Measurements from ENCODE around the gene BOLA2B. TPM values are rescaled to one million over a fixed set of nuclear protein-coding genes. Genes with fewer than 3 reads are reported as not detected.
"Not testable (repeated sequence)": the region's sequence is repeated elsewhere in the genome, so short reads cannot be mapped to it uniquely, and the experiment has no call there.

BOLA2B gene
- total and polyA plus RNA-seq, 11 donors: 41.6 to 204 (median 73.5) TPM

DNA sequence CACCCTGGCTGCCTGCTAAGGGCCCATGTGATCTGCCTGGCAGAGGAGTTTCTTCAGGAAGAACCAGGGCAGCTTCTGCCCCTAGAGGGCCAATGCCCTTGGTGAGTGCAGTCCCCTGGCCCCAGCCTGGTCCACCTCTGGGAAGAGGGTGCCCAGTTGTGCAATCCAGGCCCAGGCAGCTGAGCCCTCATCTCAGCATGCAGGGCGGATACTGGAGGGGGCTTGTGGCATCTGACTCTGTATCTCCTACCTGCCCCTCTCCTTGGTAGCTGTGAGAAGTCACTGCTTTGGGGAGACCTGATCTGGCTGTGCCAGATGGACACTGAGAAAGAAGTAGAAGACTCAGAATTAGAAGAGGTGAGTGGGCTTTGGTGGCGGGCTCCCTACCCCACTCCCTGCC is 3.5 kb upstream of the BOLA2B start:
- H3K9me3 ChIP-seq; intact Hi-C loops (cut with DNase I); H3K4me1 ChIP-seq; H3K27ac ChIP-seq; DNase-seq; ATAC-seq; H3K27me3 ChIP-seq; H3K36me3 ChIP-seq; H3K4me3 ChIP-seq: not testable (repeated sequence)
- 63 to 96% (median 80%) methylated on average over 1 of the region's 2 CpGs; no CpG with 5 or more reads in 1 of the 4 donors for WGBS, 4 donors

DNA sequence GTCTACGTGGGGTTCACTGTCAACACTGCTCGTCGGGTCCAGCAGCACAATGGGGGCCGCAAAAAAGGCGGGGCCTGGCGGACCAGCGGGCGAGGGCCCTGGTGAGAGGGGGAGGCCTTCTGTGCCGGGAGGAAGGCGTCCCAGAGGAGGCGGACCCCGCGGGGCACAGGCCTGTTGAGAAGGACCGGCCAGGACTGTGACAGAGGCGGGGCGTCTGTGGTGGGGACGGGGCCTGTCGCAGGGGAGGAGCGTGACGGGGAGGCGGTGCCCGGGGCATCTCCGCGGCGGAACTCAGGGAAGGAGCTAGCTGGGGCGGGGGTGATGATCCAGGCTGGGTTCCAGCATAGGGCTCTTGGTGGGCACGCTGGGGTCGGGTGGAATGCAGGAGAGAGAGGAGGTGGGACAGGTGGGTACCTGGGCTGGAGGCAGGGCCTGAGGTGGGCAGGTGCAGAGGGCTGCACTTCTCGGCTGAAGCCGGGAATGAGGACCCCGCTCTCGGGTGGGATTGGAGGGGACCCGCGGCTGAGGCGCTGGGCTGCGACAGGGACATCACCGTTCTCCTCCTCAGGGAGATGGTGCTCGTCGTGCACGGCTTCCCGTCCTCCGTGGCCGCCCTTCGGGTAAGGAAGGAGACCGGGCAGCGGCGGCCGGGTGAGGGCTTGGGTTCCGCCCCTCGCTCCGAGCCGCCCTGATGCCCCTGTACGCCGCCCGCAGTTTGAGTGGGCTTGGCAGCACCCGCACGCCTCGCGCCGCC is 883 bp upstream of the BOLA2B start:
- DNase-seq; H3K9me3 ChIP-seq; intact Hi-C loops (cut with DNase I); H3K36me3 ChIP-seq; H3K27me3 ChIP-seq; H3K27ac ChIP-seq; H3K4me1 ChIP-seq: not testable (repeated sequence)
- ATAC-seq: peak; percentile 58 to 83 (median 80)
- H3K4me3 ChIP-seq: peak overlapping the region in 10 of 12 donors; percentile 7 to 60 (median 48)
- WGBS, 4 donors: 7 to 12% (median 9%) methylated on average over 14 to 19 of the region's 60 CpGs; no CpG with 5 or more reads in 1 of the 4 donors

DNA sequence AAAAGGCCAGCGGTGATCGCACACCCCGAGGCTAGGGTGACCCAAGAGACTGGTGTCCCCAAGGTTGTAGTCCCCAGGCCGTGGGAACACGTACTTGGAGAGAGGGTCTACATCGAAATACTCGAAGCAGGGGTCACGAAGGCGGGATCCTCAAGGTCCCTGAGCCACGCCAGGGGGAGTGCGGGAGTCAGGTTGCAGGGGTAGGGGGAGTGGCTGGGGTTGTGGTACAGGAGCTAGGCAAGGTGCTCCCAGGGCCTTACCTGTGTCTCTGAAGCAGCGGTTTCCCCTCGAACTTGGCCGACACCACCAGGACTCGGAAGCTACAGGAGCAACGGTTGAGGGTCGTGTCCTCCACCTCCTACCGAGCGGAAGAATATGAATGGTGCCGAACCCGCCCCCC is 368 bp downstream of the BOLA2B start:
- H3K27me3 ChIP-seq; DNase-seq; H3K4me1 ChIP-seq; H3K36me3 ChIP-seq; H3K9me3 ChIP-seq; intact Hi-C loops (cut with DNase I); H3K27ac ChIP-seq; H3K4me3 ChIP-seq: not testable (repeated sequence)
- WGBS, 4 donors: no CpG with 5 or more reads among the region's 21 CpGs
- peak; percentile 4 to 21 (median 10) for ATAC-seq

DNA sequence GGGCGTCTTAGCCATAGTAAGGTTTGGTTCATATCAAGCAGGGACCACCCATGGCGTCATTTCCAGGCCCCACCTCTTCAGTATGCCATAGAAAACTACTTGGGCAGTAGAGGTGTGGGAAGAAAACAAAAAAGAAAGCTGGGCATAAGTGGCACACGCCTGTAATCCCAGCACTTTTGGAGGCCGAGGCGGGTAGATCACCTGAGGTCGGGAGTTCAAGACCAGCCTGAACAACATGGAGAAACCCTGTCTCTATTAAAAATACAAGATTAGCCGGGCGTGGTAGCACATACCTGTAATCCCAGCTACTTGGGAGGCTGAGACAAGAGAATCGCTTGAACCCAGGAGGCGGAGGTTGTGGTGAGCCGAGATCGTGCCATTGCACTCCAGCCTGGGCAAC is 2.3 kb downstream of the BOLA2B start:
- H3K27me3 ChIP-seq; ATAC-seq; intact Hi-C loops (cut with DNase I); H3K4me3 ChIP-seq; H3K27ac ChIP-seq; DNase-seq; H3K9me3 ChIP-seq: not testable (repeated sequence)
- 90 to 100% (median 92%) methylated on average over 4 to 6 of the region's 12 CpGs for WGBS, 4 donors
- peaks cover 0 to 21% (median 1%) of the 10 kb centered on the region in 12 donors for H3K4me1 ChIP-seq
- H3K36me3 ChIP-seq: peaks cover 0 to 21% (median 0%) of the 10 kb centered on the region in 9 donors

DNA sequence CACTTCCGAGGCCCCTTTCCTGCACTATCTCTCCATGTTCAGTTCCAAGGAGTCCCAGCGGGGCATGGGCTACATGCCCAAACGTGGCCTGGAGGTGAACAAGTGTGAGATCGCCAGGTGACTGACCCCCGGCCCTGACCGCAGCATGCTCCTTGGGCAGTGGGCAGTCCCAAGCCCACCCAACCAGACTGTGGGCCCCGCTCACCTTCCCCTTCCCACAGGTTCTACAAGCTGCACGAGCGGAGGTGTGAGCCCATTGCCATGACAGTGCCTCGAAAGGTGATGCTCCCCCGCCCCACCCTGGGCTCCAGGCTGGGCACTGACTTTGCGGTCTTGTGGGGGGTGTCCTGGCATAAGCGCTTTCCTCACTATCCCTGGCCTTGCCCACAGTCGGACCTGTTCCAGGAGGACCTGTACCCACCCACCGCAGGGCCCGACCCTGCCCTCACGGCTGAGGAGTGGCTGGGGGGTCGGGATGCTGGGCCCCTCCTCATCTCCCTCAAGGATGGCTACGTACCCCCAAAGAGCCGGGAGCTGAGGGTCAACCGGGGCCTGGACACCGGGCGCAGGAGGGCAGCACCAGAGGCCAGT is 5.4 kb downstream of the BOLA2B start:
- Histone ChIP-seq H3K27me3 (no peaks in the 10 kb centered on the region), H3K4me3 (peak overlapping the region in 1 of 12 donors; percentile 73), H3K9me3 (no peaks in the 10 kb centered on the region), H3K4me1 (peaks cover 0 to 31% (median 9%) of the 10 kb centered on the region in 12 donors), H3K27ac (peak overlapping the region in 1 of 12 donors; percentile 91), H3K36me3 (peaks cover 0 to 22% (median 0%) of the 10 kb centered on the region in 9 donors)
- intact Hi-C loops (cut with DNase I): no loop called here
- DNase-seq (peak in 1 of 5 donors; percentile 62), ATAC-seq (no peak)
- 93 to 96% (median 94%) methylated on average over 9 to 23 of the region's 23 CpGs for WGBS, 4 donors
- no peak for TF ChIP-seq POLR2A (IDR thresholded peaks at IDR 0.05)
- TF ChIP-seq, protein P1, sequence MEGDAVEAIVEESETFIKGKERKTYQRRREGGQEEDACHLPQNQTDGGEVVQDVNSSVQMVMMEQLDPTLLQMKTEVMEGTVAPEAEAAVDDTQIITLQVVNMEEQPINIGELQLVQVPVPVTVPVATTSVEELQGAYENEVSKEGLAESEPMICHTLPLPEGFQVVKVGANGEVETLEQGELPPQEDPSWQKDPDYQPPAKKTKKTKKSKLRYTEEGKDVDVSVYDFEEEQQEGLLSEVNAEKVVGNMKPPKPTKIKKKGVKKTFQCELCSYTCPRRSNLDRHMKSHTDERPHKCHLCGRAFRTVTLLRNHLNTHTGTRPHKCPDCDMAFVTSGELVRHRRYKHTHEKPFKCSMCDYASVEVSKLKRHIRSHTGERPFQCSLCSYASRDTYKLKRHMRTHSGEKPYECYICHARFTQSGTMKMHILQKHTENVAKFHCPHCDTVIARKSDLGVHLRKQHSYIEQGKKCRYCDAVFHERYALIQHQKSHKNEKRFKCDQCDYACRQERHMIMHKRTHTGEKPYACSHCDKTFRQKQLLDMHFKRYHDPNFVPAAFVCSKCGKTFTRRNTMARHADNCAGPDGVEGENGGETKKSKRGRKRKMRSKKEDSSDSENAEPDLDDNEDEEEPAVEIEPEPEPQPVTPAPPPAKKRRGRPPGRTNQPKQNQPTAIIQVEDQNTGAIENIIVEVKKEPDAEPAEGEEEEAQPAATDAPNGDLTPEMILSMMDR (IDR thresholded peaks at IDR 0.05): no peak

DNA sequence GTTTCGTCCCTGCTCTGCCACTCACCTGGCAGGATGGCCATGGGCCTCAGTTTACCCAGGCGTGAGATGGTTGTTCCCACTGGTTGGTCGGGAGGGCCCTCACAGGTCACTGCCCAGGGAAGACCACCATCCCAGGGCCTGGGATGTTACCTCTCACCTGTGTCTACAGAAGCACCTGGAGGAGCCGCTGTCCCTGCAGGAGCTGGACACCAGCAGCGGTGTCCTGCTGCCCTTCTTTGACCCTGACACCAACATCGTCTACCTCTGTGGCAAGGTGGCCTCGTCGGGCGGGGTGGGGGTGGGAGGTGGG is 6.0 kb downstream of the BOLA2B start:
- 75 to 85% (median 80%) methylated on average over 4 to 9 of the region's 9 CpGs; no CpG with 5 or more reads in 1 of the 4 donors for WGBS, 4 donors
- Histone ChIP-seq H3K36me3 (peaks cover 0 to 22% (median 0%) of the 10 kb centered on the region in 9 donors), H3K27me3 (no peaks in the 10 kb centered on the region), H3K27ac (peak overlapping the region in 1 of 12 donors; percentile 91), H3K4me1 (peaks cover 0 to 34% (median 10%) of the 10 kb centered on the region in 12 donors), H3K9me3 (no peaks in the 10 kb centered on the region), H3K4me3 (peak overlapping the region in 1 of 12 donors; percentile 73)
- DNase-seq (no peak), ATAC-seq (no peak)
- no peak for TF ChIP-seq POLR2A (IDR thresholded peaks at IDR 0.05)
- TF ChIP-seq, protein P1 (IDR thresholded peaks at IDR 0.05): peak in 1 of 12 donors; percentile 2
- intact Hi-C loops (cut with DNase I): no loop called here

Data from heart left ventricle (tissue), 16 donors.